ENCODE data around the gene HOXD10.

HOXD10 gene

GRCh38 chr2:176098366-176099158 lies 18.0 kb upstream of the HOXD10 start:
- no peak overlapping the region for H3K9ac ChIP-seq (ENCODE audit: low read length in 2 of 2)
- peaks cover 28% of the 10 kb centered on the region for H3K4me1 ChIP-seq (ENCODE audit: control insufficient read depth, insufficient read depth, low read length)
- H3K27me3 ChIP-seq (ENCODE audit: control insufficient read depth in 1 of 2, insufficient read depth in 2 of 2, low read length in 2 of 2), result peaks cover 89 to 97% of the 10 kb centered on the region in 2 donors
- H3K27ac ChIP-seq (ENCODE audit: low read length), result no peak overlapping the region
- H3K4me3 ChIP-seq (ENCODE audit: low read length in 2 of 2), result no peak overlapping the region
- H3K36me3 ChIP-seq (ENCODE audit: control insufficient read depth in 2 of 2, insufficient read depth in 2 of 2, low read length in 2 of 2), result no peaks in the 10 kb centered on the region
- no peaks in the 10 kb centered on the region for H3K9me3 ChIP-seq (ENCODE audit: control insufficient read depth in 2 of 2, low read length in 2 of 2)

DNA sequence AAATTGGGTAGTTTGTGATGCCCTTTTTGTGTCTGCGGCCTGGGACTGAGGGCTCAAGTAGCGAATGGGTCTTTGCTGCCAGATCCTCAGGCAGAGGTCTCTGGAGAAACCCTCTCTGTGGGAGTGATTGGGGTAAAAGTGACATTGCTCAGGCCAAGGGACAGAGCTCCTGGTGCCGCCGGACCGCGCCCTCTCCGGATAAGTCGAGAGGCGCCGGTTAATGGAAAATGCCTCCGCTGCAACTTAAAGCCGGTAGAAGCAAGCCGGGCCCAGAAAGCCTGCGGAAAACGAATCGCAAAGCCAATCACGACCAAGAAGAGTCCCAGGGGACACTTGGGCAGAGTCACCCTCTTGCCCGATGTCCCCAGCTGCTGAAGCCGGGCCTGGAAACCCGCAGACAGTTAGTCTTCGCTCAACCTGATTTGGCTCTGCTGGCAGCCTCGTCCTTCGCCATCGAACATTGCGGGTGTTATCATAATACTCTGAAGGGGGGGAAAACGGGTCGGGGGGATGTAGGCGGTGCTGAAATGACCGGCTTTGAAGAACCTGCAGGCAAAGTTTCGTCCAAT lies 17.3 kb upstream of the HOXD10 start:
- Histone ChIP-seq H3K9ac (ENCODE audit: low read length in 2 of 2) (no peak overlapping the region), H3K4me3 (ENCODE audit: low read length in 2 of 2) (no peak overlapping the region), H3K36me3 (ENCODE audit: control insufficient read depth in 2 of 2, insufficient read depth in 2 of 2, low read length in 2 of 2) (no peaks in the 10 kb centered on the region), H3K27ac (ENCODE audit: low read length) (no peak overlapping the region), H3K9me3 (ENCODE audit: control insufficient read depth in 2 of 2, low read length in 2 of 2) (no peaks in the 10 kb centered on the region), H3K27me3 (ENCODE audit: control insufficient read depth in 1 of 2, insufficient read depth in 2 of 2, low read length in 2 of 2) (peaks cover 91 to 97% of the 10 kb centered on the region in 2 donors), H3K4me1 (ENCODE audit: control insufficient read depth, insufficient read depth, low read length) (peaks cover 30% of the 10 kb centered on the region)

DNA sequence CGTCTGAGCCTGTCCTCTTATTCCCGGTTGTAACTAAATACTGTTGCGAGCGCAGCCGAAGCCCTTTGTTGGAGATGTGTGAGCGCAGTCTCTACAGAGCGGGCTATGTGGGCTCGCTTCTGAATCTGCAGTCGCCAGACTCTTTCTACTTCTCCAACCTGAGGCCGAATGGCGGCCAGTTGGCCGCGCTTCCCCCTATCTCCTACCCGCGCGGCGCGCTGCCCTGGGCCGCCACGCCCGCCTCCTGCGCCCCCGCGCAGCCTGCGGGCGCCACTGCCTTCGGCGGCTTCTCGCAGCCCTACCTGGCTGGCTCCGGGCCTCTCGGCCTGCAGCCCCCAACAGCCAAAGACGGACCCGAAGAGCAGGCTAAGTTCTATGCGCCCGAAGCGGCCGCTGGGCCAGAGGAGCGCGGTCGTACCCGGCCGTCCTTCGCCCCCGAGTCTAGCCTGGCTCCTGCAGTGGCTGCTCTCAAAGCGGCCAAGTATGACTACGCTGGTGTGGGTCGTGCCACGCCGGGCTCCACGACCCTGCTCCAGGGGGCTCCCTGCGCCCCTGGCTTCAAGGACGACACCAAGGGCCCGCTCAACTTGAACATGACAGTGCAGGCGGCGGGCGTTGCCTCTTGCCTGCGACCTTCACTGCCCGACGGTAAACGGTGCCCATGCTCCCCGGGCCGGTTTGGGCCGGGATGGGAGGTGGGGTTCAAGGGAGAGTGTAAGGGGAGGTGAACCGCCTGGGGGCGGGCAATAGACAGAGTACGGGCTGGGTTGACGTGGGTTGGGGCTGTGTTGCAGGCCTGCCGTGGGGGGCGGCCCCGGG lies 16.6 kb upstream of the HOXD10 start, which contains the start of gene HOXD12:
Gene HOXD12, plus strand, starts transcription at position 68 of the 819 bp plus-strand sequence. Its CDS starts 7 bp downstream, at position 75.
- no peak within 1 kb of the TSS for H3K9ac ChIP-seq (ENCODE audit: low read length in 2 of 2)
- no peak within 1 kb of the TSS for H3K4me3 ChIP-seq (ENCODE audit: low read length in 2 of 2)
- peaks cover 91 to 97% of the 10 kb centered on the region in 2 donors for H3K27me3 ChIP-seq (ENCODE audit: control insufficient read depth in 1 of 2, insufficient read depth in 2 of 2, low read length in 2 of 2)
- no peaks in the 10 kb centered on the region for H3K9me3 ChIP-seq (ENCODE audit: control insufficient read depth in 2 of 2, low read length in 2 of 2)
- no peak within 1 kb of the TSS for H3K27ac ChIP-seq (ENCODE audit: low read length)
- peaks cover 37% of the 10 kb centered on the region for H3K4me1 ChIP-seq (ENCODE audit: control insufficient read depth, insufficient read depth, low read length)
- H3K36me3 ChIP-seq (ENCODE audit: control insufficient read depth in 2 of 2, insufficient read depth in 2 of 2, low read length in 2 of 2), result no peaks in the 10 kb centered on the region

GRCh38 chr2:176100547-176101140 lies 15.9 kb upstream of the HOXD10 start:
- Histone ChIP-seq H3K36me3 (ENCODE audit: control insufficient read depth in 2 of 2, insufficient read depth in 2 of 2, low read length in 2 of 2) (no peaks in the 10 kb centered on the region), H3K9ac (ENCODE audit: low read length in 2 of 2) (no peak overlapping the region), H3K9me3 (ENCODE audit: control insufficient read depth in 2 of 2, low read length in 2 of 2) (no peaks in the 10 kb centered on the region), H3K4me1 (ENCODE audit: control insufficient read depth, insufficient read depth, low read length) (peaks cover 38% of the 10 kb centered on the region), H3K27ac (ENCODE audit: low read length) (no peak overlapping the region), H3K4me3 (ENCODE audit: low read length in 2 of 2) (no peak overlapping the region), H3K27me3 (ENCODE audit: control insufficient read depth in 1 of 2, insufficient read depth in 2 of 2, low read length in 2 of 2) (peaks cover 91 to 97% of the 10 kb centered on the region in 2 donors)

GRCh38 chr2:176101216-176101830 lies 15.3 kb upstream of the HOXD10 start:
- peaks cover 91 to 98% of the 10 kb centered on the region in 2 donors for H3K27me3 ChIP-seq (ENCODE audit: control insufficient read depth in 1 of 2, insufficient read depth in 2 of 2, low read length in 2 of 2)

DNA sequence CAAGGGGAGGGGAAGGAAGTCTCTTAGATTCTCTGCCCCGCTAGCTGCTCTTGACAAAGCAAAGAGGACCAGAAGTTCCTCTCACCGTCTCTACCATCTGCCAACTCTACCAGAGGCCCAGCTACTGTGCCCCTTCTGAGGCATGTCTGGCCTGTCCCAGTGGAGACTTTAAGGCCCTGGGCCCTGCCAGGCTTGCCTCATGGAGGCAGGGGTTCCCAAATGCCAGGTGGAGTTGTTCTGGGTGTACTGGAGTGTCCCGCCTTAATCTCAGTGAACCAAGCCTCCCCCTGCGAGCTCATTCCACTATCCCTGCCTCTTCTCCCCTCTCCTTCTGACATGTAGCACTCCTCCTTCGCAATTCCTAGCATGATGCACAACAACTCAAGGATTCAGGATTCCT lies 14.7 kb upstream of the HOXD10 start:
- Histone ChIP-seq H3K9me3 (ENCODE audit: control insufficient read depth in 2 of 2, low read length in 2 of 2) (no peaks in the 10 kb centered on the region), H3K9ac (ENCODE audit: low read length in 2 of 2) (no peak overlapping the region), H3K27ac (ENCODE audit: low read length) (no peak overlapping the region), H3K36me3 (ENCODE audit: control insufficient read depth in 2 of 2, insufficient read depth in 2 of 2, low read length in 2 of 2) (no peaks in the 10 kb centered on the region), H3K4me3 (ENCODE audit: low read length in 2 of 2) (no peak overlapping the region), H3K27me3 (ENCODE audit: control insufficient read depth in 1 of 2, insufficient read depth in 2 of 2, low read length in 2 of 2) (peaks cover 89 to 98% of the 10 kb centered on the region in 2 donors), H3K4me1 (ENCODE audit: control insufficient read depth, insufficient read depth, low read length) (peaks cover 38% of the 10 kb centered on the region)

More at GRCh38 chr2:176101216-176101830, 15.3 kb upstream of the HOXD10 start:
- H3K4me1 ChIP-seq (ENCODE audit: control insufficient read depth, insufficient read depth, low read length), result peaks cover 38% of the 10 kb centered on the region
- no peak overlapping the region for H3K27ac ChIP-seq (ENCODE audit: low read length)
- no peaks in the 10 kb centered on the region for H3K9me3 ChIP-seq (ENCODE audit: control insufficient read depth in 2 of 2, low read length in 2 of 2)
- no peaks in the 10 kb centered on the region for H3K36me3 ChIP-seq (ENCODE audit: control insufficient read depth in 2 of 2, insufficient read depth in 2 of 2, low read length in 2 of 2)
- no peak overlapping the region for H3K9ac ChIP-seq (ENCODE audit: low read length in 2 of 2)
- no peak overlapping the region for H3K4me3 ChIP-seq (ENCODE audit: low read length in 2 of 2)

DNA sequence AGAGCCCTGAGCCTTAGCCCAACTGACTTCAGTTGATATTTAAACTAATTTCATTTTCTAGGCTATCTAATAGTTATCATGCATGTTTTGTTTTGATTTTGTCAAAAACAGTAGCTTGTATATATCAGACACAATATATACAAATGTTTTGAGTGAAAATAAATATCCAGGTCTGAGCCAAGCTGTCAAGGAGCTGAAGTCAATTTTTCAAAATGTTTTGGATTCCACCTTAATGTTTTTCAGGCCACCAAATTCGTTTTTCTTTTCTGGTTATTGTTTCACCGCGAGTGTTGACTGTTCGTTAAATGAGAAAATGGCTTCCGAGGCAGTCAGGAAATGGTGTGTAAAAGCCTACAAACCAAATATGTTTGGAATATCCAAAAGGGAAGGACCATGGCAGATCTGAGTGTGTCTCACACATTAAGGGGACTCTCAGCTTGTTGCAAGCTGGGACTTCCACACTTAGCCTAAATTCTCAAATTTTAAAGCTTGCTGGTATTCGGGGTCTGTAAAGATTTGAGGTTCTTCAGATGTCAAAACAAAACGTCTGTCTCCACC lies 14.2 kb upstream of the HOXD10 start:
- Histone ChIP-seq H3K4me1 (ENCODE audit: control insufficient read depth, insufficient read depth, low read length) (peaks cover 38% of the 10 kb centered on the region), H3K4me3 (ENCODE audit: low read length in 2 of 2) (no peak overlapping the region), H3K27ac (ENCODE audit: low read length) (no peak overlapping the region), H3K36me3 (ENCODE audit: control insufficient read depth in 2 of 2, insufficient read depth in 2 of 2, low read length in 2 of 2) (no peaks in the 10 kb centered on the region), H3K9ac (ENCODE audit: low read length in 2 of 2) (no peak overlapping the region), H3K27me3 (ENCODE audit: control insufficient read depth in 1 of 2, insufficient read depth in 2 of 2, low read length in 2 of 2) (peaks cover 87 to 98% of the 10 kb centered on the region in 2 donors), H3K9me3 (ENCODE audit: control insufficient read depth in 2 of 2, low read length in 2 of 2) (no peaks in the 10 kb centered on the region)

GRCh38 chr2:176103194-176103593 lies 13.4 kb upstream of the HOXD10 start:
- Histone ChIP-seq H3K4me1 (ENCODE audit: control insufficient read depth, insufficient read depth, low read length) (peaks cover 38% of the 10 kb centered on the region), H3K9ac (ENCODE audit: low read length in 2 of 2) (no peak overlapping the region), H3K9me3 (ENCODE audit: control insufficient read depth in 2 of 2, low read length in 2 of 2) (no peaks in the 10 kb centered on the region), H3K27me3 (ENCODE audit: control insufficient read depth in 1 of 2, insufficient read depth in 2 of 2, low read length in 2 of 2) (peaks cover 81 to 93% of the 10 kb centered on the region in 2 donors), H3K4me3 (ENCODE audit: low read length in 2 of 2) (no peak overlapping the region), H3K36me3 (ENCODE audit: control insufficient read depth in 2 of 2, insufficient read depth in 2 of 2, low read length in 2 of 2) (no peaks in the 10 kb centered on the region), H3K27ac (ENCODE audit: low read length) (no peak overlapping the region)

GRCh38 chr2:176103742-176104315 lies 12.7 kb upstream of the HOXD10 start:
- H3K36me3 ChIP-seq (ENCODE audit: control insufficient read depth in 2 of 2, insufficient read depth in 2 of 2, low read length in 2 of 2), result no peaks in the 10 kb centered on the region
- no peaks in the 10 kb centered on the region for H3K9me3 ChIP-seq (ENCODE audit: control insufficient read depth in 2 of 2, low read length in 2 of 2)
- H3K4me1 ChIP-seq (ENCODE audit: control insufficient read depth, insufficient read depth, low read length), result peaks cover 36% of the 10 kb centered on the region
- peak overlapping the region in 1 of 2 donors; percentile 31 for H3K4me3 ChIP-seq (ENCODE audit: low read length in 2 of 2)
- no peak overlapping the region for H3K9ac ChIP-seq (ENCODE audit: low read length in 2 of 2)
- H3K27ac ChIP-seq (ENCODE audit: low read length), result no peak overlapping the region
- peaks cover 81 to 91% of the 10 kb centered on the region in 2 donors for H3K27me3 ChIP-seq (ENCODE audit: control insufficient read depth in 1 of 2, insufficient read depth in 2 of 2, low read length in 2 of 2)
